Thyroid gland (tissue), 4 donors: Measurements from ENCODE around the gene FMN1.

Source experiments
- POLR2A ChIP-seq, 2 donors: fragments of 450-650 bp; IDR thresholded peaks; one replicate each; pipeline ENCODE4 v1.6.1; 2017; ENCODE audit warnings: antibody characterized with exemption in 2 of 2, mild to moderate bottlenecking in 2 of 2, moderate library complexity in 1 of 2
- TF ChIP-seq, protein P1 (sequence below), 6 experiments: fragments of 200-600 bp in 3 of 6; fragments of 450-650 bp in 3 of 6; sonication (generic) in 3 of 6; IDR thresholded peaks; one replicate each; pipeline ENCODE4 v1.5.1; 2016 to 2019; ENCODE audit warnings: antibody characterized with exemption in 6 of 6, mild to moderate bottlenecking in 2 of 6, inconsistent platforms in 1 of 6, moderate library complexity in 1 of 6

DNA sequence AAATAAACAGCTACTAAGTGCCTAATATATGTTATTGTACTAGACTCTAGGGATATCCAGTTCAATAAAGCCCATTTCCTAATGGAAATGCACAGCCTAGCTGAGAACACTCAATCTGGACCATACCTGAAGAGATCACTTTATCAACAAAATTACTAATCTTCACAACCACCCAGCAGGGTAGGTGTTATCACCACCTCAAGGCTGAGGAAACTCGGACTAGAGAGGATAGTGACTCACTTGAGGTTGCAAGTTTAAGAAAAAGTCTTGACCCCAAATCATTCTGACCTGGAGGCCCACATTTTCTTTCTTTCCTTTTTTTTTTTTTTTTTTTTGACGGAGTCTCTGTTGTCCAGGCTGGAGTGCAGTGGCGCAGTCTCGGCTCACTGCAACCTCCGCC is 3.1 kb upstream of the FMN1 start:
- TF ChIP-seq, protein P1, sequence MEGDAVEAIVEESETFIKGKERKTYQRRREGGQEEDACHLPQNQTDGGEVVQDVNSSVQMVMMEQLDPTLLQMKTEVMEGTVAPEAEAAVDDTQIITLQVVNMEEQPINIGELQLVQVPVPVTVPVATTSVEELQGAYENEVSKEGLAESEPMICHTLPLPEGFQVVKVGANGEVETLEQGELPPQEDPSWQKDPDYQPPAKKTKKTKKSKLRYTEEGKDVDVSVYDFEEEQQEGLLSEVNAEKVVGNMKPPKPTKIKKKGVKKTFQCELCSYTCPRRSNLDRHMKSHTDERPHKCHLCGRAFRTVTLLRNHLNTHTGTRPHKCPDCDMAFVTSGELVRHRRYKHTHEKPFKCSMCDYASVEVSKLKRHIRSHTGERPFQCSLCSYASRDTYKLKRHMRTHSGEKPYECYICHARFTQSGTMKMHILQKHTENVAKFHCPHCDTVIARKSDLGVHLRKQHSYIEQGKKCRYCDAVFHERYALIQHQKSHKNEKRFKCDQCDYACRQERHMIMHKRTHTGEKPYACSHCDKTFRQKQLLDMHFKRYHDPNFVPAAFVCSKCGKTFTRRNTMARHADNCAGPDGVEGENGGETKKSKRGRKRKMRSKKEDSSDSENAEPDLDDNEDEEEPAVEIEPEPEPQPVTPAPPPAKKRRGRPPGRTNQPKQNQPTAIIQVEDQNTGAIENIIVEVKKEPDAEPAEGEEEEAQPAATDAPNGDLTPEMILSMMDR (IDR thresholded peaks at IDR 0.05) = no peak
- no peak for TF ChIP-seq POLR2A (IDR thresholded peaks at IDR 0.05)
